Measurements from ENCODE around the gene NR2F1-AS1.

GRCh38 chr5:93612855-93613243 lies 31.8 kb upstream of the NR2F1-AS1 start:
- no peak for TF ChIP-seq CTCF (IDR thresholded peaks at IDR 0.05; ENCODE audit: low read length)
- TF ChIP-seq EZH2 (optimal IDR thresholded peaks at IDR 0.05; ENCODE audit: low read depth, low read length): no peak

All from MM.1S (cell line).